Transverse colon (tissue), 3 donors: Measurements from ENCODE around the gene HSBP1.

Source experiments
- EP300 ChIP-seq: sonication (generic); formaldehyde crosslinking; IDR thresholded peaks from one replicate; pipeline ENCODE4 v1.6.1; 2017; ENCODE audit warnings: antibody characterized with exemption, low read depth
- POLR2A ChIP-seq: fragments of 450-650 bp; IDR thresholded peaks from one replicate; pipeline ENCODE4 v1.6.1; 2016; ENCODE audit warnings: antibody characterized with exemption, mild to moderate bottlenecking, moderate library complexity
- TF ChIP-seq, protein P1 (sequence below), 5 experiments: fragments of 200-600 bp in 3 of 5; fragments of 450-650 bp in 2 of 5; sonication (generic) in 3 of 5; IDR thresholded peaks; 1 replicate in 2 of 5; 2 replicates in 3 of 5; pipeline ENCODE4 v1.5.1; 2016 to 2017; ENCODE audit warnings: antibody characterized with exemption in 5 of 5, inconsistent platforms in 3 of 5, mild to moderate bottlenecking in 2 of 5, moderate library complexity in 1 of 5

DNA sequence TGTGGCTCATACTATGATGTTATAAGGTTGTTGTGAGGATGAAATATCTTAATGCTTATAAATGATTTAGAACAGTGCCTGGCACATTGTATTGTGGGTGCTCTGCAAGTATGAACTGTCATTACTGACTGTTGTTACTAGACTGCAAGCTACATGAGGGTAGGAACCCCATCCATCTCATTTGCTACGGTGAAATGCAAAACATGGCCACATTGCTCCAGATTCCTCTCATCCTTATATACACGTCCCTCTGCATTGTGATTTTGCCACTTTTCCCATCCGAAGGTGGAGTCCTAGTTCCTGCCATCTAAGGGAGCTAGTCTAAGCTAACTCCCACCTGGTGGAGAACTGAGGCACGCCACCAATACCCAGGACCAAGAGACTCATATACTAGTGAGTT lies 29.8 kb downstream of the HSBP1 start:
- no peak for TF ChIP-seq POLR2A
- TF ChIP-seq, protein P1, sequence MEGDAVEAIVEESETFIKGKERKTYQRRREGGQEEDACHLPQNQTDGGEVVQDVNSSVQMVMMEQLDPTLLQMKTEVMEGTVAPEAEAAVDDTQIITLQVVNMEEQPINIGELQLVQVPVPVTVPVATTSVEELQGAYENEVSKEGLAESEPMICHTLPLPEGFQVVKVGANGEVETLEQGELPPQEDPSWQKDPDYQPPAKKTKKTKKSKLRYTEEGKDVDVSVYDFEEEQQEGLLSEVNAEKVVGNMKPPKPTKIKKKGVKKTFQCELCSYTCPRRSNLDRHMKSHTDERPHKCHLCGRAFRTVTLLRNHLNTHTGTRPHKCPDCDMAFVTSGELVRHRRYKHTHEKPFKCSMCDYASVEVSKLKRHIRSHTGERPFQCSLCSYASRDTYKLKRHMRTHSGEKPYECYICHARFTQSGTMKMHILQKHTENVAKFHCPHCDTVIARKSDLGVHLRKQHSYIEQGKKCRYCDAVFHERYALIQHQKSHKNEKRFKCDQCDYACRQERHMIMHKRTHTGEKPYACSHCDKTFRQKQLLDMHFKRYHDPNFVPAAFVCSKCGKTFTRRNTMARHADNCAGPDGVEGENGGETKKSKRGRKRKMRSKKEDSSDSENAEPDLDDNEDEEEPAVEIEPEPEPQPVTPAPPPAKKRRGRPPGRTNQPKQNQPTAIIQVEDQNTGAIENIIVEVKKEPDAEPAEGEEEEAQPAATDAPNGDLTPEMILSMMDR (IDR thresholded peaks at IDR 0.05) = no peak
- no peak for TF ChIP-seq EP300
